Sigmoid colon (tissue), 7 donors: ENCODE measurements around the gene GHRH. TPM values are rescaled to one million over a fixed set of nuclear protein-coding genes. Genes with fewer than 3 reads are reported as not detected.
A peak's percentile ranks its signal among the peaks of the same experiment; 100 is the strongest.

Experiments
- DNase-seq: peaks from one replicate; pipeline ENCODE4 v3.0.0-alpha.2; 2019
- H3K27ac ChIP-seq, 4 donors: fragments of 200-600 bp; sonication (generic); one replicate each; pipeline ENCODE4 v1.5.1; 2016 to 2019; ENCODE audit warnings: mild to moderate bottlenecking in 1 of 4
- H3K27me3 ChIP-seq, 3 donors: fragments of 200-600 bp; sonication (generic); one replicate each; pipeline ENCODE4 v1.5.1; 2019; ENCODE audit warnings: mild to moderate bottlenecking in 1 of 3
- H3K36me3 ChIP-seq, 4 donors: fragments of 200-600 bp; sonication (generic); one replicate each; pipeline ENCODE4 v1.5.1; 2016 to 2019
- H3K4me1 ChIP-seq, 4 donors: fragments of 200-600 bp; sonication (generic); one replicate each; pipeline ENCODE4 v1.5.1; 2017 to 2019
- H3K4me3 ChIP-seq, 4 donors: fragments of 200-600 bp; sonication (generic); one replicate each; pipeline ENCODE4 v1.5.1; 2017 to 2019; ENCODE audit warnings: mild to moderate bottlenecking in 2 of 4, moderate library complexity in 1 of 4
- H3K9me3 ChIP-seq, 4 donors: fragments of 200-600 bp in 3 of 4; sonication (generic) in 3 of 4; one replicate each; pipeline versions ENCODE4 v1.5.1 to v1.6.1; 2013 to 2019
- CTCF ChIP-seq, 4 experiments: fragments of 450-650 bp in 3 of 4; fragments of 200-600 bp in 1 of 4; IDR thresholded peaks; one replicate each; pipeline ENCODE4 v1.5.1; 2016 to 2019; ENCODE audit warnings: antibody characterized with exemption in 4 of 4, mild to moderate bottlenecking in 3 of 4, moderate library complexity in 2 of 4
- EP300 ChIP-seq, 4 donors: sonication (generic); formaldehyde crosslinking; IDR thresholded peaks; one replicate each; pipeline ENCODE4 v1.6.1; 2017; ENCODE audit warnings: antibody characterized with exemption in 4 of 4
- POLR2A ChIP-seq, 2 donors: fragments of 450-650 bp; IDR thresholded peaks; one replicate each; pipeline ENCODE4 v1.6.1; 2016; ENCODE audit warnings: antibody characterized with exemption in 2 of 2, mild to moderate bottlenecking in 2 of 2, moderate library complexity in 2 of 2
- POLR2AphosphoS5 ChIP-seq, 4 donors: sonication (generic); formaldehyde crosslinking; IDR thresholded peaks; one replicate each; pipeline ENCODE4 v1.6.1; 2017; ENCODE audit warnings: antibody characterized with exemption in 4 of 4
- WGBS, 2 donors: extraction: QIAGEN DNeasy Blood & Tissue Kit; methylation state at CpG; one replicate each; pipeline ENCODE4 v1.1.7; 2013; 5-methylcytosine and 5-hydroxymethylcytosine counted together
- intact Hi-C: fragments of 100-400 bp; cut with DNase I; formaldehyde crosslinking; loops from one replicate; pipeline ENCODE4 v1.15.1; 2023
- polyA plus RNA-seq, 3 donors: library from polyadenylated mRNA; stranded (reverse); fragments of 200-250 nt; gene quantifications; one replicate each; pipeline ENCODE4 v1.2.3, GENCODE V29; 2013
- total RNA-seq, 4 donors: library from RNA; depleted of rRNA; stranded (reverse); fragments of >200 nt; gene quantifications; one replicate each; pipeline ENCODE4 v1.1.0, GENCODE V29; 2016
- donor health status: healthy with polysubstance abuse.
- donor health status: Bipolar disorder and iron deficiency.
- donor health status: healthy.

The GHRH gene
- total and polyA plus RNA-seq, 7 donors = not detected

GRCh38 chr20:37302981-37303380 is 41.4 kb upstream of the GHRH start:
- Histone ChIP-seq H3K36me3 (peaks cover 11 to 35% (median 15%) of the 10 kb centered on the region in 4 donors), H3K4me1 (peaks cover 0 to 63% (median 47%) of the 10 kb centered on the region in 4 donors), H3K27me3 (no peaks in the 10 kb centered on the region), H3K27ac (peak overlapping the region in 2 of 4 donors; percentile 7 to 44), H3K9me3 (no peaks in the 10 kb centered on the region), H3K4me3 (no peak overlapping the region)
- intact Hi-C loops = no loop called here
- 83 to 89% methylated on average over 2 of the region's 2 CpGs for WGBS, 2 donors
- peak; percentile 7 for DNase-seq
- TF ChIP-seq POLR2AphosphoS5 (IDR thresholded peaks at IDR 0.05) (no peak), POLR2A (IDR thresholded peaks at IDR 0.05) (no peak), CTCF (IDR thresholded peaks at IDR 0.05) (no peak), EP300 (IDR thresholded peaks at IDR 0.05) (no peak)

GRCh38 chr20:37301558-37301957 is 39.9 kb upstream of the GHRH start:
- Histone ChIP-seq H3K27me3 (no peaks in the 10 kb centered on the region), H3K27ac (peak overlapping the region in 2 of 4 donors; percentile 97 to 98), H3K36me3 (peaks cover 11 to 32% (median 14%) of the 10 kb centered on the region in 4 donors), H3K4me1 (peaks cover 0 to 71% (median 61%) of the 10 kb centered on the region in 4 donors), H3K9me3 (no peaks in the 10 kb centered on the region), H3K4me3 (no peak overlapping the region)
- WGBS, 2 donors = 92 to 97% methylated on average over 3 of the region's 3 CpGs
- TF ChIP-seq CTCF (IDR thresholded peaks at IDR 0.05) (no peak), POLR2AphosphoS5 (IDR thresholded peaks at IDR 0.05) (no peak), EP300 (IDR thresholded peaks at IDR 0.05) (no peak), POLR2A (IDR thresholded peaks at IDR 0.05) (no peak)
- DNase-seq = peak; percentile 11
- intact Hi-C loops = no loop called here

- H3K4me3 ChIP-seq = no peak overlapping the region
- no peaks in the 10 kb centered on the region for H3K27me3 ChIP-seq
- H3K4me1 ChIP-seq = peaks cover 0 to 73% (median 64%) of the 10 kb centered on the region in 4 donors
- WGBS, 2 donors = 97% methylated on average over 9 of the region's 9 CpGs
- TF ChIP-seq CTCF (IDR thresholded peaks at IDR 0.05) = no peak
- TF ChIP-seq POLR2A (IDR thresholded peaks at IDR 0.05) = no peak
- TF ChIP-seq EP300 (IDR thresholded peaks at IDR 0.05) = no peak
- no peak for TF ChIP-seq POLR2AphosphoS5 (IDR thresholded peaks at IDR 0.05)
- H3K36me3 ChIP-seq = peaks cover 11 to 32% (median 14%) of the 10 kb centered on the region in 4 donors
- peak; percentile 58 for DNase-seq
- H3K27ac ChIP-seq = peak overlapping the region in 2 of 4 donors; percentile 97 to 98
- intact Hi-C loops = no loop called here
- H3K9me3 ChIP-seq = no peaks in the 10 kb centered on the region
Observed at GRCh38 chr20:37301120-37301519, 39.5 kb upstream of the GHRH start.

GRCh38 chr20:37299718-37300528 is 38.3 kb upstream of the GHRH start:
- Histone ChIP-seq H3K4me3 (no peak overlapping the region), H3K36me3 (peaks cover 11 to 32% (median 14%) of the 10 kb centered on the region in 4 donors), H3K27me3 (no peaks in the 10 kb centered on the region), H3K9me3 (no peaks in the 10 kb centered on the region), H3K27ac (peak overlapping the region; percentile 27 to 98 (median 86)), H3K4me1 (peaks cover 0 to 73% (median 64%) of the 10 kb centered on the region in 4 donors)
- TF ChIP-seq POLR2AphosphoS5 (IDR thresholded peaks at IDR 0.05) (peak in 3 of 4 donors; percentile 15 to 36 (median 36)), EP300 (IDR thresholded peaks at IDR 0.05) (no peak)
- DNase-seq = peak; percentile 62
- intact Hi-C loops = no loop called here
- 93 to 95% methylated on average over 6 of the region's 6 CpGs for WGBS, 2 donors

- no peak for TF ChIP-seq POLR2AphosphoS5 (IDR thresholded peaks at IDR 0.05)
- TF ChIP-seq POLR2A (IDR thresholded peaks at IDR 0.05) = no peak
- no peaks in the 10 kb centered on the region for H3K27me3 ChIP-seq
- intact Hi-C loops = no loop called here
- no peaks in the 10 kb centered on the region for H3K9me3 ChIP-seq
- H3K4me1 ChIP-seq = peaks cover 0 to 82% (median 72%) of the 10 kb centered on the region in 4 donors
- peak overlapping the region; percentile 74 to 98 (median 89) for H3K27ac ChIP-seq
- H3K36me3 ChIP-seq = peaks cover 11 to 27% (median 14%) of the 10 kb centered on the region in 4 donors
- WGBS, 2 donors = 85 to 89% methylated on average over 6 of the region's 6 CpGs
- no peak overlapping the region for H3K4me3 ChIP-seq
- no peak for DNase-seq
Observed at GRCh38 chr20:37298190-37298939, 36.8 kb upstream of the GHRH start.
